Neural cell (in vitro differentiated cells): ENCODE measurements around the gene GUCA2A. TPM values are rescaled to one million over a fixed set of nuclear protein-coding genes. Genes with fewer than 3 reads are reported as not detected.

ENCODE experiments used
- H2AFZ ChIP-seq: fragments of 200-600, 300-800 bp; sonication (generic), shearing (Covaris generic); 2 replicates; pipeline ENCODE4 v1.6.0; 2014; ENCODE audit warnings: low read depth, mild to moderate bottlenecking, antibody characterized with exemption, low read length, moderate library complexity
- H3F3A ChIP-seq: fragments of 200-600 bp; shearing (Covaris generic); 2 replicates; pipeline ENCODE4 v1.6.1; 2016; ENCODE audit warnings: mild to moderate bottlenecking, moderate library complexity, mixed read lengths, antibody characterized with exemption, low read length; ENCODE audit not compliant: insufficient read depth, poor library complexity, severe bottlenecking
- H3K27ac ChIP-seq: fragments of 200-600, 300-800 bp; sonication (generic), shearing (Covaris generic); 2 replicates; pipeline ENCODE4 v1.5.1; 2014; ENCODE audit warnings: mild to moderate bottlenecking, low read length, moderate library complexity
- H3K27me3 ChIP-seq: fragments of 300-800, 200-600 bp; sonication (generic), shearing (Covaris generic); 2 replicates; pipeline ENCODE4 v1.6.0; 2014; ENCODE audit warnings: mild to moderate bottlenecking, low read depth, low read length, moderate library complexity; ENCODE audit not compliant: insufficient read depth
- H3K36me3 ChIP-seq: fragments of 300-800, 200-600 bp; sonication (generic), shearing (Covaris generic); 2 replicates; pipeline ENCODE4 v1.5.1; 2014; ENCODE audit warnings: mild to moderate bottlenecking, antibody characterized with exemption, low read length, moderate library complexity; ENCODE audit not compliant: insufficient read depth
- H3K4me2 ChIP-seq: fragments of 300-800, 200-600 bp; sonication (generic), shearing (Covaris generic); 2 replicates; pipeline ENCODE4 v1.6.0; 2014; ENCODE audit warnings: mild to moderate bottlenecking, low read length
- H3K4me3 ChIP-seq: fragments of 300-800, 200-600 bp; sonication (generic), shearing (Covaris generic); 2 replicates; pipeline ENCODE4 v1.5.1; 2014; ENCODE audit warnings: mild to moderate bottlenecking, low read length, moderate library complexity
- H3K79me2 ChIP-seq: fragments of 200-600 bp; shearing (Covaris generic); replicated peaks from 2 replicates; pipeline ENCODE4 v1.6.0; 2014; ENCODE audit warnings: mild to moderate bottlenecking, low read length, moderate library complexity; ENCODE audit not compliant: insufficient read depth
- H3K9ac ChIP-seq: fragments of 300-800, 200-600 bp; sonication (generic), shearing (Covaris generic); 2 replicates; pipeline ENCODE4 v1.6.1; 2016; ENCODE audit warnings: mild to moderate bottlenecking, low read length, mixed read lengths
- H3K9me2 ChIP-seq: fragments of 200-600 bp; shearing (Covaris generic); 2 replicates; pipeline ENCODE4 v1.6.1; 2016; ENCODE audit warnings: mild to moderate bottlenecking, low read length, mixed read lengths; ENCODE audit not compliant: insufficient read depth
- H3K9me3 ChIP-seq: fragments of 200-600, 300-800 bp; sonication (generic), shearing (Covaris generic); 2 replicates; pipeline ENCODE4 v1.6.1; 2016; ENCODE audit warnings: mild to moderate bottlenecking, mixed run types, low read length, moderate library complexity, mixed read lengths
- H4K20me1 ChIP-seq: fragments of 200-600 bp; shearing (Covaris generic); 2 replicates; pipeline ENCODE4 v1.6.1; 2016; ENCODE audit warnings: mild to moderate bottlenecking, mixed run types; ENCODE audit not compliant: insufficient read depth
- CTCF ChIP-seq: fragments of 450-650 bp; IDR thresholded peaks from 2 replicates; pipeline ENCODE4 v1.5.1; 2014; ENCODE audit warnings: antibody characterized with exemption, mild to moderate bottlenecking, moderate library complexity; ENCODE audit not compliant: poor library complexity, severe bottlenecking
- EP300 ChIP-seq: fragments of 450-650 bp; conservative IDR thresholded peaks from 2 replicates; pipeline ENCODE4 v1.6.1; 2014; ENCODE audit warnings: antibody characterized with exemption, mild to moderate bottlenecking, moderate library complexity; ENCODE audit not compliant: poor library complexity, severe bottlenecking
- EZH2 ChIP-seq: fragments of 200-600, 300-800 bp; shearing (Covaris generic), sonication (generic); IDR thresholded peaks from 2 replicates; pipeline ENCODE4 v1.6.1; 2014; ENCODE audit warnings: antibody characterized with exemption, low read length, borderline replicate concordance, mild to moderate bottlenecking; ENCODE audit not compliant: insufficient read depth, poor library complexity, severe bottlenecking
- MXI1 ChIP-seq: fragments of 450-650 bp; conservative IDR thresholded peaks from 2 replicates; pipeline ENCODE4 v1.6.1; 2014; ENCODE audit warnings: antibody characterized with exemption, mild to moderate bottlenecking; ENCODE audit not compliant: poor library complexity, severe bottlenecking
- POLR2AphosphoS5 ChIP-seq: IDR thresholded peaks from 2 replicates; pipeline ENCODE4 v1.6.1; 2012
- RAD21 ChIP-seq: fragments of 450-650 bp; conservative IDR thresholded peaks from 2 replicates; pipeline ENCODE4 v1.6.1; 2014; ENCODE audit warnings: antibody characterized with exemption, mild to moderate bottlenecking, moderate library complexity
- REST ChIP-seq: IDR thresholded peaks from 2 replicates; pipeline ENCODE4 v1.6.1; 2012; ENCODE audit warnings: borderline replicate concordance
- SMC3 ChIP-seq: fragments of 450-650 bp; conservative IDR thresholded peaks from 2 replicates; pipeline ENCODE4 v1.6.1; 2014; ENCODE audit warnings: antibody characterized with exemption, mild to moderate bottlenecking, moderate library complexity; ENCODE audit not compliant: poor library complexity
- TAF1 ChIP-seq: IDR thresholded peaks from 2 replicates; pipeline ENCODE4 v1.6.1; 2012; ENCODE audit warnings: low read depth
- polyA plus RNA-seq: library from polyadenylated mRNA; depleted of rRNA; stranded (reverse); fragments of >200 nt; gene quantifications from 2 replicates; pipeline ENCODE4 v1.2.3, GENCODE V29; 2014

The GUCA2A gene
- polyA plus RNA-seq, 1 donor from 2014 or later: not detected

GRCh38 chr1:42135426-42135825 is 29.1 kb downstream of the GUCA2A start:
- no peaks in the 10 kb centered on the region for H3K9me2 ChIP-seq
- H3K9ac ChIP-seq: no peak overlapping the region
- no peak overlapping the region for H3K4me2 ChIP-seq
- no peaks in the 10 kb centered on the region for H4K20me1 ChIP-seq
- no peak overlapping the region for H2AFZ ChIP-seq
- H3F3A ChIP-seq: no peaks in the 10 kb centered on the region
- no peaks in the 10 kb centered on the region for H3K36me3 ChIP-seq
- no peak overlapping the region for H3K4me3 ChIP-seq
- no peak overlapping the region for H3K27ac ChIP-seq
- TF ChIP-seq TAF1 (no peak), MXI1 (no peak), CTCF (no peak), RAD21 (no peak), SMC3 (no peak), EP300 (no peak), EZH2 (no peak), POLR2AphosphoS5 (no peak), REST (no peak)
- H3K27me3 ChIP-seq: no peaks in the 10 kb centered on the region
- H3K79me2 ChIP-seq: no peaks in the 10 kb centered on the region
- no peaks in the 10 kb centered on the region for H3K9me3 ChIP-seq

GRCh38 chr1:42133809-42134526 is 30.6 kb downstream of the GUCA2A start:
- H3K27me3 ChIP-seq: no peaks in the 10 kb centered on the region
- H3K9ac ChIP-seq: no peak overlapping the region
- no peak overlapping the region for H3K4me2 ChIP-seq
- no peak overlapping the region for H2AFZ ChIP-seq
- no peaks in the 10 kb centered on the region for H3K9me3 ChIP-seq
- H3K9me2 ChIP-seq: no peaks in the 10 kb centered on the region
- H3F3A ChIP-seq: no peaks in the 10 kb centered on the region
- no peak overlapping the region for H3K27ac ChIP-seq
- no peaks in the 10 kb centered on the region for H3K36me3 ChIP-seq
- no peak overlapping the region for H3K4me3 ChIP-seq
- TF ChIP-seq SMC3: no peak
- no peak for TF ChIP-seq MXI1
- no peak for TF ChIP-seq EP300
- TF ChIP-seq EZH2: no peak
- no peak for TF ChIP-seq REST
- no peak for TF ChIP-seq CTCF
- TF ChIP-seq TAF1: no peak
- no peak for TF ChIP-seq POLR2AphosphoS5
- no peaks in the 10 kb centered on the region for H3K79me2 ChIP-seq
- no peaks in the 10 kb centered on the region for H4K20me1 ChIP-seq
